Tibial artery (tissue), 4 donors: ENCODE data around the gene FLCN.

Experiments used
- DNase-seq, 2 donors: peaks; one replicate each; pipeline ENCODE4 v3.0.0-alpha.2; 2019
- H3K27ac ChIP-seq, 2 donors: fragments of 200-600 bp; sonication (generic) in 1 of 2; 1 replicate in 1 of 2; 2 replicates in 1 of 2; pipeline ENCODE4 v1.5.1; 2018 to 2019; ENCODE audit warnings: mild to moderate bottlenecking in 1 of 2
- H3K27me3 ChIP-seq, 2 donors: fragments of 200-600 bp; sonication (generic) in 1 of 2; one replicate each; pipeline versions ENCODE4 v1.5.1 to v1.6.0; 2016 to 2019
- H3K36me3 ChIP-seq, 3 donors: fragments of 200-600 bp; sonication (generic) in 2 of 3; one replicate each; pipeline ENCODE4 v1.5.1; 2016 to 2019; ENCODE audit warnings: mild to moderate bottlenecking in 2 of 3
- H3K4me1 ChIP-seq, 4 donors: fragments of 200-600 bp; sonication (generic) in 2 of 4; 1 replicate in 3 of 4; 2 replicates in 1 of 4; pipeline ENCODE4 v1.5.1; 2016 to 2019
- H3K4me3 ChIP-seq, 2 donors: fragments of 200-600 bp; sonication (generic) in 1 of 2; 1 replicate in 1 of 2; 2 replicates in 1 of 2; pipeline ENCODE4 v1.5.1; 2018 to 2019; ENCODE audit warnings: mild to moderate bottlenecking in 2 of 2
- H3K9me3 ChIP-seq, 3 donors: fragments of 200-600 bp; sonication (generic) in 1 of 3; one replicate each; pipeline ENCODE4 v1.5.1; 2016 to 2019
- CTCF ChIP-seq, 2 experiments: fragments of 200-600 bp in 1 of 2; fragments of 450-650 bp in 1 of 2; IDR thresholded peaks; one replicate each; pipeline ENCODE4 v1.5.1; 2017 to 2019; ENCODE audit warnings: antibody characterized with exemption in 2 of 2, mild to moderate bottlenecking in 1 of 2, moderate library complexity in 1 of 2
- intact Hi-C: fragments of 100-400 bp; cut with DNase I; formaldehyde crosslinking; loops from one replicate; pipeline ENCODE4 v1.15.0; 2023; ENCODE audit warnings: low total_unique reads

Gene FLCN

GRCh38 chr17:17168401-17168800, 68.6 kb downstream of the FLCN start:
- H3K36me3 ChIP-seq = peaks cover 69 to 97% (median 80%) of the 10 kb centered on the region in 3 donors
- intact Hi-C loops = no loop called here
- no peaks in the 10 kb centered on the region for H3K4me1 ChIP-seq
- no peak overlapping the region for H3K4me3 ChIP-seq
- no peak for TF ChIP-seq CTCF (IDR thresholded peaks at IDR 0.05)
- no peaks in the 10 kb centered on the region for H3K9me3 ChIP-seq
- no peak for DNase-seq
- H3K27me3 ChIP-seq = no peaks in the 10 kb centered on the region
- H3K27ac ChIP-seq = no peak overlapping the region

- H3K4me3 ChIP-seq = no peak overlapping the region
- no peaks in the 10 kb centered on the region for H3K4me1 ChIP-seq
- no peak for TF ChIP-seq CTCF (IDR thresholded peaks at IDR 0.05)
- H3K36me3 ChIP-seq = peaks cover 71 to 97% (median 79%) of the 10 kb centered on the region in 3 donors
- no peak for DNase-seq
- H3K27ac ChIP-seq = no peak overlapping the region
- no peaks in the 10 kb centered on the region for H3K9me3 ChIP-seq
- H3K27me3 ChIP-seq = no peaks in the 10 kb centered on the region
- intact Hi-C loops = no loop called here
These were observed 69.0 kb downstream of the FLCN start for GRCh38 chr17:17167986-17168385.

- Histone ChIP-seq H3K9me3 (no peaks in the 10 kb centered on the region), H3K36me3 (peaks cover 71 to 97% (median 77%) of the 10 kb centered on the region in 3 donors), H3K27me3 (no peaks in the 10 kb centered on the region), H3K4me1 (no peaks in the 10 kb centered on the region), H3K4me3 (no peak overlapping the region), H3K27ac (no peak overlapping the region)
- DNase-seq = no peak
- no peak for TF ChIP-seq CTCF (IDR thresholded peaks at IDR 0.05)
- intact Hi-C loops = no loop called here
These were observed 69.6 kb downstream of the FLCN start for GRCh38 chr17:17167356-17167755.

GRCh38 chr17:17166446-17166845, 70.5 kb downstream of the FLCN start:
- no peaks in the 10 kb centered on the region for H3K4me1 ChIP-seq
- intact Hi-C loops = no loop called here
- no peaks in the 10 kb centered on the region for H3K9me3 ChIP-seq
- no peak overlapping the region for H3K4me3 ChIP-seq
- H3K27ac ChIP-seq = no peak overlapping the region
- H3K36me3 ChIP-seq = peaks cover 71 to 97% (median 77%) of the 10 kb centered on the region in 3 donors
- DNase-seq = no peak
- no peaks in the 10 kb centered on the region for H3K27me3 ChIP-seq
- TF ChIP-seq CTCF (IDR thresholded peaks at IDR 0.05) = no peak

- Histone ChIP-seq H3K4me3 (no peak overlapping the region), H3K27me3 (no peaks in the 10 kb centered on the region), H3K9me3 (no peaks in the 10 kb centered on the region), H3K27ac (no peak overlapping the region), H3K4me1 (no peaks in the 10 kb centered on the region), H3K36me3 (peaks cover 74 to 97% (median 83%) of the 10 kb centered on the region in 3 donors)
- TF ChIP-seq CTCF (IDR thresholded peaks at IDR 0.05) = no peak
- intact Hi-C loops = no loop called here
- no peak for DNase-seq
These were observed 71.2 kb downstream of the FLCN start for GRCh38 chr17:17165666-17166308.

- no peak for TF ChIP-seq CTCF (IDR thresholded peaks at IDR 0.05)
- Histone ChIP-seq H3K27me3 (no peaks in the 10 kb centered on the region), H3K27ac (no peak overlapping the region), H3K4me1 (no peaks in the 10 kb centered on the region), H3K9me3 (no peaks in the 10 kb centered on the region), H3K4me3 (no peak overlapping the region), H3K36me3 (peaks cover 84 to 100% (median 93%) of the 10 kb centered on the region in 3 donors)
- no peak for DNase-seq
- intact Hi-C loops = no loop called here
These were observed 72.3 kb downstream of the FLCN start for GRCh38 chr17:17164676-17165075.
